K562 (cell line): ENCODE measurements around the gene CUL1.

Source experiments
- RERE ChIP-seq: sonication (generic); formaldehyde crosslinking; IDR thresholded peaks from 2 replicates; pipeline ENCODE4 v1.8.0; 2023; ENCODE audit warnings: missing genetic modification reagents, mild to moderate bottlenecking, borderline replicate concordance
- TAF1 ChIP-seq: IDR thresholded peaks from 2 replicates; pipeline ENCODE4 v1.6.1; 2011; ENCODE audit warnings: mild to moderate bottlenecking, low read length, moderate library complexity; ENCODE audit not compliant: insufficient read depth, control insufficient read depth, severe bottlenecking; ENCODE audit errors: extremely low read depth
- YY1 ChIP-seq, 3 experiments: IDR thresholded peaks; 2 replicates each; pipeline ENCODE4 v1.6.1; 2011; ENCODE audit warnings: low read length in 2 of 3, mild to moderate bottlenecking in 2 of 3, moderate library complexity in 2 of 3, borderline replicate concordance in 1 of 3, control low read depth in 1 of 3, low read depth in 1 of 3; ENCODE audit not compliant: insufficient read depth in 3 of 3, insufficient replicate concordance in 2 of 3, control insufficient read depth in 1 of 3, insufficient read length in 1 of 3; ENCODE audit errors: extremely low read depth in 1 of 3
- TF ChIP-seq, protein P1 (sequence below): sonication (generic); formaldehyde crosslinking; IDR thresholded peaks from 2 replicates; pipeline ENCODE4 v1.8.1; 2023; ENCODE audit warnings: mild to moderate bottlenecking, missing genetic modification reagents
- TF ChIP-seq, protein P2 (sequence below): sonication (generic); formaldehyde crosslinking; IDR thresholded peaks from 2 replicates; pipeline ENCODE4 v1.9.0; 2022; ENCODE audit warnings: mild to moderate bottlenecking, missing genetic modification reagents

DNA sequence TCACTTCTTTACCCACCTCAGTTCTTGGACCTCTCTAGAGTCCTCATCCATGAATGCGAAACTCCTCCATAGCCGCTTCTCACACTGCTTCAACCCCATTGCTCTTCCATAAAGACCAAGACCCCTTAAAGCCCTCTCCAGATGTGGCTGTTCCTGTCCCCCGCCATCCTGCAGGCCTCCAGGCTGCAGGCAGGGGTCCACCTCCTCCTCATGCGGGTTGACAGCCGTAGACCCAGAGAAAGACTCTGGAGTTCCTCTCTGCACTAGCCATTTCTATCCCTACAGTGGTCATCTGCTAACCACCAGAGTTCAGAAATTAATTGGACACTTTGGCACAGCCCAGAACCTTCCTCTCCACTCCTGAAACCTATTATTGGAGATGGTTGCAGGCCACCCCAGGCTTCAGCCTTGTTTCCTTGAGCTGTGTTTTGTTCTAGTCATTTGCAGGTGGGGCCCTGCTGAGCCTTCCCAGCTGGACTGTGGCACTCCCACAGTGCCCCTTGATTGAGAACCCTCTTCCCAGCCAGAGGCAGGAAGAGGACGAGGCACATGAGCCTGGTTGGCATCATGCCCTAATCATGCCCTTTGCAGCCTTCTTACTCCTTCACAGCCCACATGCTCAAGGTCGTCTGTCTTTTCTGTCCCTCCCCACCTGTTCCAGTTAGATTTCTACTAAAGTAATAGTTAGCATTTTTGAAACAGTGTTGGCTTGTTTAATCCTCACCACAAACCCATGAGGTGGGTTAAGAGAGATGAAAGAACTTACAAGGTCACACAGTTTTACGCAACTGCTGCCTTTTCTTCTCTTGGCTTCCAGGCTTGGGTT is 23.9 kb downstream of the CUL1 start:
- TF ChIP-seq, protein P1, sequence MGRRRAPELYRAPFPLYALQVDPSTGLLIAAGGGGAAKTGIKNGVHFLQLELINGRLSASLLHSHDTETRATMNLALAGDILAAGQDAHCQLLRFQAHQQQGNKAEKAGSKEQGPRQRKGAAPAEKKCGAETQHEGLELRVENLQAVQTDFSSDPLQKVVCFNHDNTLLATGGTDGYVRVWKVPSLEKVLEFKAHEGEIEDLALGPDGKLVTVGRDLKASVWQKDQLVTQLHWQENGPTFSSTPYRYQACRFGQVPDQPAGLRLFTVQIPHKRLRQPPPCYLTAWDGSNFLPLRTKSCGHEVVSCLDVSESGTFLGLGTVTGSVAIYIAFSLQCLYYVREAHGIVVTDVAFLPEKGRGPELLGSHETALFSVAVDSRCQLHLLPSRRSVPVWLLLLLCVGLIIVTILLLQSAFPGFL, result no peak
- no peak for TF ChIP-seq RERE
- TF ChIP-seq YY1 (IDR thresholded peaks at IDR 0.05; ENCODE audit: borderline replicate concordance in 1 of 3, control insufficient read depth in 1 of 3, extremely low read depth in 1 of 3, insufficient read depth in 3 of 3, insufficient read length in 1 of 3, insufficient replicate concordance in 2 of 3, low read depth in 1 of 3, low read length in 2 of 3), result no peak
- TF ChIP-seq, protein P2, sequence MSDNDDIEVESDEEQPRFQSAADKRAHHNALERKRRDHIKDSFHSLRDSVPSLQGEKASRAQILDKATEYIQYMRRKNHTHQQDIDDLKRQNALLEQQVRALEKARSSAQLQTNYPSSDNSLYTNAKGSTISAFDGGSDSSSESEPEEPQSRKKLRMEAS (CRISPR knock-in tag), result no peak
- no peak for TF ChIP-seq TAF1
